ENCODE data around the gene POLR2E. TPM values are rescaled to one million over a fixed set of nuclear protein-coding genes. Genes with fewer than 3 reads are reported as not detected.

The POLR2E gene
- total RNA-seq, 1 experiment from 2014 or later, result 237 TPM

DNA sequence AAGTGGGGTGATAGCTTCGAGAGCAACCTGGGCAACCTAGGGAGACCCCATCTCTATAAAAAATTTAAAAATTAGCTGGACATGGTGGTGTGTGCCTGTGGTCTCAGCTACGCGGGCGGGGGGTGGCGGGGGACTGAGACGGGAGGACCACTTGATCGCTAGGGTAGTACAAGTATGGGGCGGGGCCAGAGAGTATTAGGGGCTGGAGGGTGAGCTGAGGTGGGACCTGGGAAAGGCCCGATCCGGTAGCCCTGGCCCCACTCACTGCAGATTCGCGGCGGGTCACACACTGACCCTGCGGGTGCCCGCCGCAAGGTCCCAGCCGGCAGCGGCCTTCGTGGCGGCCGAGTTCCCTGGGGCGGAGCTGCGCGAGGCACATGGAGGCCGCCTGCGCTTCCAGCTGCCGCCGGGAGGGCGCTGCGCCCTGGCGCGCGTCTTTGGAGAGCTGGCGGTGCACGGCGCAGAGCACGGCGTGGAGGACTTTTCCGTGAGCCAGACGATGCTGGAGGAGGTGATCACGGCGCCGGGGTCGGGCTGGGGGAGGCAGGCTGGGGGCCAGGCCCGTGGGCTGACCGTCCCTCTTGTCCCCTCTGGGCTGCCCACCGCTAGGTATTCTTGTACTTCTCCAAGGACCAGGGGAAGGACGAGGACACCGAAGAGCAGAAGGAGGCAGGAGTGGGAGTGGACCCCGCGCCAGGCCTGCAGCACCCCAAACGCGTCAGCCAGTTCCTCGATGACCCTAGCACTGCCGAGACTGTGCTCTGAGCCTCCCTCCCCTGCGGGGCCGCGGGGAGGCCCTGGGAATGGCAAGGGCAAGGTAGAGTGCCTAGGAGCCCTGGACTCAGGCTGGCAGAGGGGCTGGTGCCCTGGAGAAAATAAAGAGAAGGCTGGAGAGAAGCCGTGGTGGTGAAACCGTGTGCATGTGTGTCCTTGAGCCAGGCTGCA, 30.2 kb downstream of the POLR2E start:
- Histone ChIP-seq H3K9me3 (ENCODE audit: insufficient read depth, low read depth) (no peaks in the 10 kb centered on the region), H3K4me2 (peak overlapping the region; percentile 97), H3K4me1 (replicated peaks; ENCODE audit: insufficient read depth) (peaks cover 19% of the 10 kb centered on the region), H3K36me3 (ENCODE audit: low read depth) (no peaks in the 10 kb centered on the region), H3K4me3 (peak overlapping the region; percentile 15; the same call in 1 of the 2 replicates), H3F3A (ENCODE audit: insufficient read depth, low read depth) (peaks cover 30% of the 10 kb centered on the region), H3K9me2 (ENCODE audit: insufficient read depth) (no peaks in the 10 kb centered on the region), H2AFZ (no peak overlapping the region), H3K27ac (peak overlapping the region; percentile 57), H4K20me1 (ENCODE audit: insufficient read depth) (no peaks in the 10 kb centered on the region), H3K27me3 (ENCODE audit: insufficient read depth, low read depth) (no peaks in the 10 kb centered on the region), H3K79me2 (ENCODE audit: low read depth) (no peaks in the 10 kb centered on the region)
- no TSS peak for BruUV-seq (replicated peaks)
- TF ChIP-seq, protein P1, sequence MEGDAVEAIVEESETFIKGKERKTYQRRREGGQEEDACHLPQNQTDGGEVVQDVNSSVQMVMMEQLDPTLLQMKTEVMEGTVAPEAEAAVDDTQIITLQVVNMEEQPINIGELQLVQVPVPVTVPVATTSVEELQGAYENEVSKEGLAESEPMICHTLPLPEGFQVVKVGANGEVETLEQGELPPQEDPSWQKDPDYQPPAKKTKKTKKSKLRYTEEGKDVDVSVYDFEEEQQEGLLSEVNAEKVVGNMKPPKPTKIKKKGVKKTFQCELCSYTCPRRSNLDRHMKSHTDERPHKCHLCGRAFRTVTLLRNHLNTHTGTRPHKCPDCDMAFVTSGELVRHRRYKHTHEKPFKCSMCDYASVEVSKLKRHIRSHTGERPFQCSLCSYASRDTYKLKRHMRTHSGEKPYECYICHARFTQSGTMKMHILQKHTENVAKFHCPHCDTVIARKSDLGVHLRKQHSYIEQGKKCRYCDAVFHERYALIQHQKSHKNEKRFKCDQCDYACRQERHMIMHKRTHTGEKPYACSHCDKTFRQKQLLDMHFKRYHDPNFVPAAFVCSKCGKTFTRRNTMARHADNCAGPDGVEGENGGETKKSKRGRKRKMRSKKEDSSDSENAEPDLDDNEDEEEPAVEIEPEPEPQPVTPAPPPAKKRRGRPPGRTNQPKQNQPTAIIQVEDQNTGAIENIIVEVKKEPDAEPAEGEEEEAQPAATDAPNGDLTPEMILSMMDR (conservative IDR thresholded peaks at IDR 0.05), result peak; percentile 62; the same call in 1 of the 2 replicates
- no peak for TF ChIP-seq EZH2 (IDR thresholded peaks at IDR 0.05; ENCODE audit: low read depth)
- DNase-seq, result peak in 1 of 2 experiments; percentile 54
- intact Hi-C loops (cut with micrococcal nuclease; ENCODE audit: unreplicated experiment), result loop anchor here (5.0 kb wide), 1 partner anchor 37 kb away; the partner anchor contains the start of gene GPX4
- ChIA-PET CTCF (interaction anchor here (0.6 kb wide), 1 partner anchor 34 kb away, joined by 16 read pairs; no protein-coding TSS in a partner anchor), POLR2A (ENCODE audit: unreplicated experiment) (interaction anchor here (0.6 kb wide), 5 partner anchors 38 to 188 kb away, joined by 3 to 27 read pairs (median 4); partner anchors contain the start of gene CNN2)

DNA sequence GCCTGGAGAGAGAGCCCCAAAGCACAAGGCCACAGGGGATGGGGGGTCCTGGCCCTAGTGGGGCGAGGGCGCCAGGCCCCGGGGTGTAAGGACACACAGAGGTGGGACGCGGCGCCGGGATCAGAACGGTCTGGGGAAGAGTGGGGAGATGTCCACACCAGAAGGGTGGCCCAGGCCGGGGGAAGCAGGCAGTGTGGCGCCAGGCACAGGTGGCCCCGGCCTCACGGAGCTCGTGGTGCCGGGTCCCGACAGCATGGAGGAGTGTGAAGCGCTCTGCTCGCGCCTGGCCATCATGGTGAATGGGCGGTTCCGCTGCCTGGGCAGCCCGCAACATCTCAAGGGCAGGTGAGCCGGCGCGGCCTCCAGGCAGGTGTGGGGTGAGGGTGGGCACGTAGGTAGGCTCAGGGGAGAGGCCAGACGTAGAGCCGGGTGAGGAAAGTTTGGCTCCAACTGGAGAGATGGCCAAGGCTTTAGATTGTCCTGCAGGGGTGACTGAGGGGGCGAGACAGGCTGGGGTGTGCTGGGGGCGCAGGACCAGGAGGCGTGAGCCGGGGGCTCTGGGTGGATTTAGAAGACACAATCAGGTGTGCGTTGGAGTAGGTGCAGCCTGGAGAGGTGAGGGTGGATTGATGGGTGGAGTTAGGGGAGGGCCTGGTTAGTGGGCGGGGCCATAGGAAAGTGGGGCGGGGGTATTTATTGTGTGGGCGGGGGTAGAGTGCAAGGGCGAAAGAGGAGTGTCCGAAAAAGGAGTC, 31.1 kb downstream of the POLR2E start:
- H3K4me3 ChIP-seq, result no peak overlapping the region
- TF ChIP-seq, protein P1 (conservative IDR thresholded peaks at IDR 0.05), result no peak
- TF ChIP-seq EZH2 (IDR thresholded peaks at IDR 0.05; ENCODE audit: low read depth), result no peak
- intact Hi-C loops (cut with micrococcal nuclease; ENCODE audit: unreplicated experiment), result no loop called here
- H2AFZ ChIP-seq, result no peak overlapping the region
- ChIA-PET POLR2A (ENCODE audit: unreplicated experiment) (interaction anchor here (0.6 kb wide), 1 partner anchor 189 kb away, joined by 4 read pairs; no protein-coding TSS in a partner anchor), CTCF (interaction anchor here (0.6 kb wide), 2 partner anchors 13 to 35 kb away, joined by 16 to 18 read pairs; no protein-coding TSS in a partner anchor)
- H3K27ac ChIP-seq, result no peak overlapping the region
- BruUV-seq (replicated peaks), result no TSS peak
- peaks cover 19% of the 10 kb centered on the region for H3K4me1 ChIP-seq (replicated peaks; ENCODE audit: insufficient read depth)
- H3K27me3 ChIP-seq (ENCODE audit: insufficient read depth, low read depth), result no peaks in the 10 kb centered on the region
- no peaks in the 10 kb centered on the region for H3K36me3 ChIP-seq (ENCODE audit: low read depth)
- DNase-seq, result no peak
- H3F3A ChIP-seq (ENCODE audit: insufficient read depth, low read depth), result peaks cover 30% of the 10 kb centered on the region
- no peaks in the 10 kb centered on the region for H3K9me3 ChIP-seq (ENCODE audit: insufficient read depth, low read depth)
- no peaks in the 10 kb centered on the region for H3K79me2 ChIP-seq (ENCODE audit: low read depth)
- H3K4me2 ChIP-seq, result no peak overlapping the region; the same call in 1 of the 2 replicates
- no peaks in the 10 kb centered on the region for H4K20me1 ChIP-seq (ENCODE audit: insufficient read depth)
- H3K9me2 ChIP-seq (ENCODE audit: insufficient read depth), result no peaks in the 10 kb centered on the region
